GM12873 (cell line): ENCODE measurements around the gene HDLBP.

ENCODE experiments used
- CTCF ChIP-seq: IDR thresholded peaks from 2 replicates; pipeline ENCODE4 v1.5.1; 2012; ENCODE audit warnings: low read depth, mild to moderate bottlenecking, moderate library complexity, low read length, control low read depth; ENCODE audit not compliant: insufficient read depth; ENCODE audit errors: missing control alignments

The HDLBP gene

GRCh38 chr2:241344925-241345651 lies 29.6 kb upstream of the HDLBP start:
- no peak for TF ChIP-seq CTCF

GRCh38 chr2:241340631-241341163 lies 25.2 kb upstream of the HDLBP start:
- no peak for TF ChIP-seq CTCF

GRCh38 chr2:241339839-241340630 lies 24.6 kb upstream of the HDLBP start:
- TF ChIP-seq CTCF = no peak

GRCh38 chr2:241334813-241335212 lies 19.3 kb upstream of the HDLBP start:
- TF ChIP-seq CTCF = no peak

- no peak for TF ChIP-seq CTCF
Measured at GRCh38 chr2:241330616-241330981, 15.1 kb upstream of the HDLBP start.

- no peak for TF ChIP-seq CTCF
Measured at GRCh38 chr2:241329669-241330615, 14.5 kb upstream of the HDLBP start.

GRCh38 chr2:241325257-241325656 lies 9.8 kb upstream of the HDLBP start:
- TF ChIP-seq CTCF = no peak
